Measurements from ENCODE around the gene USP32.
"Not testable (repeated sequence)": the region's sequence is repeated elsewhere in the genome, so short reads cannot be mapped to it uniquely, and the experiment has no call there.

The USP32 gene

GRCh38 chr17:60335289-60335688 is 56.6 kb downstream of the USP32 start:
- peaks cover 9% of the 10 kb centered on the region for H3K4me1 Mint-ChIP-seq
- no peak overlapping the region for H3K4me3 Mint-ChIP-seq
- H3K27me3 Mint-ChIP-seq: no peaks in the 10 kb centered on the region

GRCh38 chr17:60333628-60334031 is 58.3 kb downstream of the USP32 start:
- Mint-ChIP-seq H3K9me3 (no peaks in the 10 kb centered on the region), H3K36me3 (peaks cover 9% of the 10 kb centered on the region), H3K27ac (no peak overlapping the region), H3K27me3 (no peaks in the 10 kb centered on the region), H3K4me3 (no peak overlapping the region), H3K4me1 (peaks cover 9% of the 10 kb centered on the region)

More at GRCh38 chr17:60335289-60335688, 56.6 kb downstream of the USP32 start:
- no peaks in the 10 kb centered on the region for H3K9me3 Mint-ChIP-seq
- no peak overlapping the region for H3K27ac Mint-ChIP-seq
- H3K36me3 Mint-ChIP-seq: peaks cover 7% of the 10 kb centered on the region

GRCh38 chr17:60333072-60333471 is 58.9 kb downstream of the USP32 start:
- not testable (repeated sequence) for H3K36me3 Mint-ChIP-seq, H3K4me1 Mint-ChIP-seq, H3K9me3 Mint-ChIP-seq, H3K4me3 Mint-ChIP-seq, H3K27me3 Mint-ChIP-seq, H3K27ac Mint-ChIP-seq

- H3K9me3 Mint-ChIP-seq: no peaks in the 10 kb centered on the region
- H3K36me3 Mint-ChIP-seq: peaks cover 9% of the 10 kb centered on the region
Measured at GRCh38 chr17:60332574-60332973, 59.4 kb downstream of the USP32 start.

GRCh38 chr17:60330731-60331130 is 61.2 kb downstream of the USP32 start:
- Mint-ChIP-seq H3K36me3 (peaks cover 8% of the 10 kb centered on the region), H3K27ac (no peak overlapping the region), H3K4me1 (peaks cover 9% of the 10 kb centered on the region), H3K4me3 (no peak overlapping the region), H3K27me3 (no peaks in the 10 kb centered on the region), H3K9me3 (no peaks in the 10 kb centered on the region)

More at GRCh38 chr17:60332574-60332973, 59.4 kb downstream of the USP32 start:
- Mint-ChIP-seq H3K4me1 (peaks cover 9% of the 10 kb centered on the region), H3K27ac (peak overlapping the region; percentile 17), H3K27me3 (no peaks in the 10 kb centered on the region), H3K4me3 (no peak overlapping the region)

GRCh38 chr17:60328679-60329078 is 63.3 kb downstream of the USP32 start:
- H3K36me3 Mint-ChIP-seq: peaks cover 9% of the 10 kb centered on the region
- H3K27ac Mint-ChIP-seq: no peak overlapping the region
- no peaks in the 10 kb centered on the region for H3K27me3 Mint-ChIP-seq
- no peaks in the 10 kb centered on the region for H3K9me3 Mint-ChIP-seq
- H3K4me3 Mint-ChIP-seq: no peak overlapping the region
- H3K4me1 Mint-ChIP-seq: peaks cover 4% of the 10 kb centered on the region

GRCh38 chr17:60327901-60328273 is 64.0 kb downstream of the USP32 start:
- Mint-ChIP-seq H3K9me3 (no peaks in the 10 kb centered on the region), H3K36me3 (peaks cover 9% of the 10 kb centered on the region), H3K4me1 (peaks cover 4% of the 10 kb centered on the region), H3K27ac (no peak overlapping the region), H3K27me3 (no peaks in the 10 kb centered on the region), H3K4me3 (no peak overlapping the region)

GRCh38 chr17:60327134-60327900 is 64.6 kb downstream of the USP32 start:
- Mint-ChIP-seq H3K4me1 (peaks cover 4% of the 10 kb centered on the region), H3K9me3 (no peaks in the 10 kb centered on the region), H3K27me3 (no peaks in the 10 kb centered on the region), H3K27ac (no peak overlapping the region), H3K4me3 (no peak overlapping the region), H3K36me3 (peaks cover 6% of the 10 kb centered on the region)

GRCh38 chr17:60326702-60327101 is 65.2 kb downstream of the USP32 start:
- Mint-ChIP-seq H3K9me3 (no peaks in the 10 kb centered on the region), H3K4me3 (no peak overlapping the region), H3K27ac (no peak overlapping the region)

GRCh38 chr17:60325730-60326524 is 66.0 kb downstream of the USP32 start:
- peaks cover 10% of the 10 kb centered on the region for H3K4me1 Mint-ChIP-seq
- H3K27me3 Mint-ChIP-seq: no peaks in the 10 kb centered on the region
- H3K4me3 Mint-ChIP-seq: no peak overlapping the region
- H3K27ac Mint-ChIP-seq: no peak overlapping the region
- H3K9me3 Mint-ChIP-seq: no peaks in the 10 kb centered on the region
- H3K36me3 Mint-ChIP-seq: peaks cover 6% of the 10 kb centered on the region

More at GRCh38 chr17:60326702-60327101, 65.2 kb downstream of the USP32 start:
- H3K4me1 Mint-ChIP-seq: peaks cover 4% of the 10 kb centered on the region
- H3K27me3 Mint-ChIP-seq: no peaks in the 10 kb centered on the region
- H3K36me3 Mint-ChIP-seq: peaks cover 6% of the 10 kb centered on the region

GRCh38 chr17:60323754-60324153 is 68.2 kb downstream of the USP32 start:
- H3K27ac Mint-ChIP-seq: no peak overlapping the region
- no peaks in the 10 kb centered on the region for H3K27me3 Mint-ChIP-seq
- no peaks in the 10 kb centered on the region for H3K9me3 Mint-ChIP-seq
- no peak overlapping the region for H3K4me3 Mint-ChIP-seq
- H3K36me3 Mint-ChIP-seq: peaks cover 1% of the 10 kb centered on the region
- peaks cover 21% of the 10 kb centered on the region for H3K4me1 Mint-ChIP-seq

GRCh38 chr17:60322056-60322387 is 69.9 kb downstream of the USP32 start:
- Mint-ChIP-seq H3K27ac (no peak overlapping the region), H3K9me3 (no peaks in the 10 kb centered on the region), H3K4me3 (no peak overlapping the region), H3K36me3 (peaks cover 1% of the 10 kb centered on the region), H3K27me3 (no peaks in the 10 kb centered on the region), H3K4me1 (peaks cover 23% of the 10 kb centered on the region)

- no peak overlapping the region for H3K27ac Mint-ChIP-seq
- H3K4me3 Mint-ChIP-seq: no peak overlapping the region
- peaks cover 23% of the 10 kb centered on the region for H3K4me1 Mint-ChIP-seq
- no peaks in the 10 kb centered on the region for H3K9me3 Mint-ChIP-seq
- H3K36me3 Mint-ChIP-seq: peaks cover 4% of the 10 kb centered on the region
- H3K27me3 Mint-ChIP-seq: no peaks in the 10 kb centered on the region
Measured at GRCh38 chr17:60321336-60322055, 70.4 kb downstream of the USP32 start.

- Mint-ChIP-seq H3K4me1 (peaks cover 32% of the 10 kb centered on the region), H3K27ac (no peak overlapping the region), H3K4me3 (no peak overlapping the region), H3K9me3 (no peaks in the 10 kb centered on the region), H3K36me3 (peaks cover 5% of the 10 kb centered on the region), H3K27me3 (no peaks in the 10 kb centered on the region)
Measured at GRCh38 chr17:60318830-60319229, 73.1 kb downstream of the USP32 start.

GRCh38 chr17:60318326-60318725 is 73.6 kb downstream of the USP32 start:
- peaks cover 37% of the 10 kb centered on the region for H3K4me1 Mint-ChIP-seq
- H3K4me3 Mint-ChIP-seq: no peak overlapping the region
- no peak overlapping the region for H3K27ac Mint-ChIP-seq
- H3K36me3 Mint-ChIP-seq: peaks cover 7% of the 10 kb centered on the region
- H3K27me3 Mint-ChIP-seq: no peaks in the 10 kb centered on the region
- no peaks in the 10 kb centered on the region for H3K9me3 Mint-ChIP-seq

GRCh38 chr17:60315650-60316049 is 76.3 kb downstream of the USP32 start:
- no peak overlapping the region for H3K27ac Mint-ChIP-seq
- peaks cover 7% of the 10 kb centered on the region for H3K36me3 Mint-ChIP-seq
- H3K4me3 Mint-ChIP-seq: no peak overlapping the region
- no peaks in the 10 kb centered on the region for H3K27me3 Mint-ChIP-seq
- H3K9me3 Mint-ChIP-seq: no peaks in the 10 kb centered on the region
- H3K4me1 Mint-ChIP-seq: peaks cover 30% of the 10 kb centered on the region

All from activated naive CD4-positive, alpha-beta T cell treated with anti-CD3 and anti-CD28 coated beads, Interleukin-2, amount 50 U/mL, for 24 hours (primary cell).